RWPE1 (cell line): Measurements from ENCODE around the gene MYADML2.

Experiments
- CTCF ChIA-PET: fragments of 350-600 bp; sonication (Branson Sonifier 250); formaldehyde crosslinking; extraction: SDS; loops from one replicate; lab custom pipeline; 2021; lab: Yijun Ruan, JAX
- POLR2A ChIA-PET: fragments of 400-600 bp; formaldehyde crosslinking; extraction: SDS; loops from one replicate; lab custom pipeline; 2020; ENCODE audit warnings: antibody characterized with exemption; ENCODE audit not compliant: low non-redundant PET; lab: Yijun Ruan, JAX
- DNase-seq: peaks from one replicate; pipeline ENCODE4 v3.0.0; 2012; ENCODE audit warnings: low spot score
- H3K27ac ChIP-seq: fragments of 450-650 bp; 2 replicates; pipeline ENCODE4 v1.5.1; 2017
- CTCF ChIP-seq: fragments of 450-650 bp; conservative IDR thresholded peaks from 2 replicates; pipeline ENCODE4 v1.5.1; 2017; ENCODE audit warnings: low read depth, mild to moderate bottlenecking

MYADML2 gene

GRCh38 chr17:81931557-81932332, 15.3 kb downstream of the MYADML2 start:
- DNase-seq, result no peak
- CTCF ChIA-PET, result interaction anchor here (0.5 kb wide), 1 partner anchor 398 kb away, joined by 3 read pairs; no protein-coding TSS in a partner anchor
- H3K27ac ChIP-seq, result peak overlapping the region; percentile 98
- POLR2A ChIA-PET, result no interaction called here
- no peak for TF ChIP-seq CTCF

- no peak for TF ChIP-seq CTCF
- H3K27ac ChIP-seq, result peak overlapping the region; percentile 98
- ChIA-PET CTCF (no interaction called here), POLR2A (no interaction called here)
- no peak for DNase-seq
Observed at GRCh38 chr17:81931189-81931556, 15.9 kb downstream of the MYADML2 start.

- no peak for DNase-seq
- ChIA-PET POLR2A (interaction anchor here (0.5 to 0.6 kb wide), 3 partner anchors 22 to 107 kb away, joined by 3 to 4 read pairs (median 3); partner anchors contain the start of gene DCXR), CTCF (interaction anchor here (1.2 kb wide), 1 partner anchor 91 kb away, joined by 5 read pairs; no protein-coding TSS in a partner anchor)
- no peak for TF ChIP-seq CTCF
- peak overlapping the region; percentile 98 for H3K27ac ChIP-seq
Observed at GRCh38 chr17:81930142-81931125, 16.6 kb downstream of the MYADML2 start.

GRCh38 chr17:81929253-81930141, 17.5 kb downstream of the MYADML2 start:
- POLR2A ChIA-PET, result interaction anchor here (0.6 kb wide), 1 partner anchor 23 kb away, joined by 3 read pairs; no protein-coding TSS in a partner anchor
- CTCF ChIA-PET, result interaction anchor here (1.2 kb wide), 1 partner anchor 92 kb away, joined by 5 read pairs; no protein-coding TSS in a partner anchor
- peak overlapping the region; percentile 98 for H3K27ac ChIP-seq
- TF ChIP-seq CTCF, result no peak
- no peak for DNase-seq

- peak overlapping the region; percentile 98 for H3K27ac ChIP-seq
- peak; percentile 25 for DNase-seq
- ChIA-PET CTCF (interaction anchor here (0.6 to 0.9 kb wide), 3 partner anchors 14 to 31 kb away, joined by 3 to 5 read pairs (median 3); no protein-coding TSS in a partner anchor), POLR2A (no interaction called here)
- TF ChIP-seq CTCF, result no peak
Observed at GRCh38 chr17:81928544-81929252, 18.3 kb downstream of the MYADML2 start.
